Endothelial cell of umbilical vein (primary cell): ENCODE data around the gene ESYT3.
"Not testable (repeated sequence)": the region's sequence is repeated elsewhere in the genome, so short reads cannot be mapped to it uniquely, and the experiment has no call there.

Experiments
- EZH2 ChIP-seq: IDR thresholded peaks from 2 replicates; pipeline ENCODE4 v1.6.1; 2012; ENCODE audit warnings: borderline replicate concordance, low read depth, mild to moderate bottlenecking, moderate library complexity, low read length, inconsistent platforms; ENCODE audit not compliant: severe bottlenecking
- POLR2A ChIP-seq: IDR thresholded peaks from 2 replicates; pipeline ENCODE4 v1.6.1; 2012; ENCODE audit warnings: low read depth, mild to moderate bottlenecking, control low read depth, low read length
- TF ChIP-seq, protein P1 (sequence below), 2 donors: IDR thresholded peaks; 1 replicate in 1 of 2; 2 replicates in 1 of 2; pipeline ENCODE4 v1.5.1; 2011; ENCODE audit warnings: low read length in 2 of 2, mild to moderate bottlenecking in 2 of 2, moderate library complexity in 2 of 2, control low read depth in 1 of 2, inconsistent platforms in 1 of 2, low read depth in 1 of 2; ENCODE audit not compliant: insufficient read depth in 1 of 2; ENCODE audit errors: extremely low read depth in 1 of 2

DNA sequence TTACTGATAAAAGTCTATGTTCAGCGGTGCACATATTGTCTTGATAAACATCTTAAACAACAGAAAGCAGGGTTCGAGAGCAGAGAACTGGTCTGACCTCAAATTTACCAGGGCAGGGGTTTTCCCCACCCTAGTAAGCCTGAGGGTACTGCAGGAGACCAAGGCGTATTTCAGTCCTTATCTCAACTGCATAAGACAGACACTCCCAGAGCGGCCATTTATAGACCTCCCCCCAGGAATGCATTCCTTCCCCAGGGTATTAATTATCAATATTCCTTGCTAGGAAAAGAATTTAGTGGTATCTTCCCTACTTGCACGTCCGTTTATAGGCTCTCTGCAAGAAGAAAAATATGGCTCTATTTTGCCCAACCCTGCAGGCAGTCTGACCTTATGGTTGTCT, 52.2 kb downstream of the ESYT3 start:
- not testable (repeated sequence) for TF ChIP-seq POLR2A, EZH2
- TF ChIP-seq, protein P1, sequence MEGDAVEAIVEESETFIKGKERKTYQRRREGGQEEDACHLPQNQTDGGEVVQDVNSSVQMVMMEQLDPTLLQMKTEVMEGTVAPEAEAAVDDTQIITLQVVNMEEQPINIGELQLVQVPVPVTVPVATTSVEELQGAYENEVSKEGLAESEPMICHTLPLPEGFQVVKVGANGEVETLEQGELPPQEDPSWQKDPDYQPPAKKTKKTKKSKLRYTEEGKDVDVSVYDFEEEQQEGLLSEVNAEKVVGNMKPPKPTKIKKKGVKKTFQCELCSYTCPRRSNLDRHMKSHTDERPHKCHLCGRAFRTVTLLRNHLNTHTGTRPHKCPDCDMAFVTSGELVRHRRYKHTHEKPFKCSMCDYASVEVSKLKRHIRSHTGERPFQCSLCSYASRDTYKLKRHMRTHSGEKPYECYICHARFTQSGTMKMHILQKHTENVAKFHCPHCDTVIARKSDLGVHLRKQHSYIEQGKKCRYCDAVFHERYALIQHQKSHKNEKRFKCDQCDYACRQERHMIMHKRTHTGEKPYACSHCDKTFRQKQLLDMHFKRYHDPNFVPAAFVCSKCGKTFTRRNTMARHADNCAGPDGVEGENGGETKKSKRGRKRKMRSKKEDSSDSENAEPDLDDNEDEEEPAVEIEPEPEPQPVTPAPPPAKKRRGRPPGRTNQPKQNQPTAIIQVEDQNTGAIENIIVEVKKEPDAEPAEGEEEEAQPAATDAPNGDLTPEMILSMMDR (IDR thresholded peaks at IDR 0.05; ENCODE audit: extremely low read depth in 1 of 2, insufficient read depth in 1 of 2, low read depth in 1 of 2, low read length in 2 of 2): not testable (repeated sequence)
